HG02678 (cell line): ENCODE measurements around the gene NCAM1.

Source experiments
- ATAC-seq: cut with Tn5 transposase; IDR thresholded peaks from one replicate; pipeline ENCODE4 v1.9.1; 2021; ENCODE audit warnings: mild to moderate bottlenecking, moderate library complexity; ENCODE audit not compliant: unreplicated experiment

NCAM1 gene

DNA sequence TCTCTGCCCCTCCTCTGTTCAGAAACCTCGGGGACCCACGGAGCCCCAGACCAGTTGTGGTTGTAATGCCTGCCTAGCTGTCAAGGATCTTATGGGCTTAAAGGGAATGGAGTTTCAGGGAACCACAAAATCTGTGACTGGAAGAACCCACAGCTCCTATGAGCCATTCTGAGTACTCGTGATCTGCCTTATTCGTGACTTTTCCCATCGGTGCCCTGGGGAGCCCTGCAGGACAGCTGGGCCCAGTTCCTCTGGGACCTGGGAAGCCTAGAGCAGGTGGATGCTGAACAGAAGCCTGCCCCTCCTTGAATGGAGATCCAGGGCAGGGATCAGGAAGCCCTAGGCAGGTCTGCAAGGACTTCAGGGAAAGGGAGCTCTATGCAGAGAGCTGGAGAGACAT, 311.1 kb downstream of the NCAM1 start:
- no peak for ATAC-seq

DNA sequence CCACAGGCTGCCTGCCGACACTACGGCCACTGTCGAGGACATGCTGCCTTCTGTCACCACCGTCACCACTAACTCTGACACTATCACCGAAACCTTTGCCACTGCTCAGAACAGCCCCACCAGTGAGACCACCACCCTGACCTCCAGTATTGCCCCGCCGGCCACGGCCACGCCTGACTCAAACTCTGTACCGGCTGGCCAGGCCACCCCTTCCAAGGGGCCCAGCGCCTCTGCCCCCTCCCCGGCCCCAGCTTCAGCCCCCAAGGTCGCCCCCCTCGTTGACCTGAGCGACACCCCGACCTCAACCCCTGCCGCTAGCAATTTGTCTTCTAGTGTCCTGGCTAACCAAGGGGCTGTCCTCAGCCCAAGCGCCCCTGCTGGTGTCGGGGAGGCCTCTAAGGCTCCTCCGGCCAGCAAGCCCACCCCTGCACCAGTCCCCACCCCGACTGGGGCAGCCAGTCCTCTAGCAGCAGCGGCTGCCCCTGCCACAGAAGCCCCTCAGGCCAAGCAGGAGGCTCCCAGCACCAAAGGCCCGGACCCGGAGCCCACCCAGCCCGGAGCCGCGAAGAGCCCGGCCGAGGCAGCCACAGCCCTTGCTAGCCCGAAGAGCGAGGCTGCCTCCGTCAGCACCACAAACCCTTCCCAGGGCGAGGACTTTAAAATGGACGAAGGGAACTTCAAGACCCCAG, 311.9 kb downstream of the NCAM1 start:
- ATAC-seq: no peak

DNA sequence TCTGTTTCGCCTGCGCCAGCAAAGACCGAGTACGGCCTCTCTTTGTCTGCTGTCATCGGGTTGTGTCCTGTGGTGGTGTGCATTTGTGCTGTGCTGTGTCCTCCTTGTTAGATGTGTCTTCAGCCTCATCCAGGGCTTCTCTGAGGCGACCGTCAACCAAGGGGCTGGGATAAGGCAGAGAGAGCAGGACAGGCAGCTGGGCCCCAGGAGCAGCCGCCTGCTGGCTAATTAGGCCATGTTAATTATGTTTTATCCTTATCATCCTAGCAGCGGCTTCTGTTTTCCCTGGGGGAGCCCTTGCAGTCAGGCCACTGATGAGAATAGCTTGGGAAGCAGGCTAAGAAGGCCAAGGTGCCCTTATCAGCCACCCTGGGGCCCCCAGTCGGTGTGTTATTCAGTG, 312.5 kb downstream of the NCAM1 start:
- ATAC-seq: no peak

DNA sequence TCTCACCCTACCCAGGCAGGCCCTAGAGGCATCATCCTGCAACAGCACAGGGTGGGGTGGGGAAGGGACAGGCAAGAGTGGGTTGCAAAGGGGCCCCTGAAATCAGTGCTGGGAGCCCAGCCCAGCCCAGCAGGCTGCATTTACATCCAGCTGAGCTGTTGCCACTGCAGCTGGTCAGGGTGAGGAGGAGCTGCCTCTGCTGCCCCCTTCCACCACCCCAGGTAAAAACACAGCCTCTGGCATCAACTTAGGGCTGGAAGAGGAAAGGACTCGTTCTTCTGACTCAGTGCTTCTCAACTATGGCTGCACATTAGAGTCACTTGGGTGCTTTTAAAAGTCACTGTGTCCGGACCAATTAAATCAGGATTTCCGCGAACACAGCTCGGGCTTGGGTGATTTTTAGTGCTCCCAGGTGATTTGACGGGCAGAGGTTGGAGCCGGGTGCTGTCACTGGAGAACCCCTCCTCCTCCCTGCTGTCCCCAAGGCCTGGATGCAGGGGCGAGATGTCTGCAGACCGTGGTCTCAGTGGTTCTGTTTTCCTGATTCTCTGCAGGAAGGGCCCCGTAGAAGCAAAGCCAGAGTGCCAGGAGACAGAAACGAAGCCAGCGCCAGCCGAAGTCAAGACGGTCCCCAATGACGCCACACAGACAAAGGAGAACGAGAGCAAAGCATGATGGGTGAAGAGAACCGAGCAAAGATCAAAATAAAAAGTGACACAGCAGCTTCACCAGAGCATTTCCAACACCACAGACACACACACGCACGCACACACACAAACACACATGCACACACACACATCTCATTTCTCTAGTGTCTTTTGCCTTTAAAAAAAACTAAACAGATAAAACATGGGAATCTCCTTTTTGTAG, 313.7 kb downstream of the NCAM1 start:
- ATAC-seq: no peak

DNA sequence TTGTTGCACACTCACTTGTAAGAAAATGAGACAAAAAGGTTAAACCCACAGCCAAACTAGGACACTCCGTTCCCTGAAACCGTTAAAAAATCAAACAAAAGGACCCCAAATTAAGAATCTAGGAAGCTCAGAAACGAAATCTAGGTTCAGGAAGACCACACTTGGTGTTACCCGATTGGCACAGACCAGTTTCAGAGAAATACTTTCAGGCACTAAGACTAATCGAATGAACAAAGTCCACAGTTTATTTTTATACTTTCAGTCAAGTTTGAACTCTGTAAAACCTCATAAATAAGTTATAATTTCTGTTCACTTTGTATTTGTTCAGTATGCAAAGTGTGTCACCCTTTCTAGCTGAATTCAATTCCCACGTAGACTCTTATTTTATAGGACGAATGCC, 314.4 kb downstream of the NCAM1 start:
- no peak for ATAC-seq

DNA sequence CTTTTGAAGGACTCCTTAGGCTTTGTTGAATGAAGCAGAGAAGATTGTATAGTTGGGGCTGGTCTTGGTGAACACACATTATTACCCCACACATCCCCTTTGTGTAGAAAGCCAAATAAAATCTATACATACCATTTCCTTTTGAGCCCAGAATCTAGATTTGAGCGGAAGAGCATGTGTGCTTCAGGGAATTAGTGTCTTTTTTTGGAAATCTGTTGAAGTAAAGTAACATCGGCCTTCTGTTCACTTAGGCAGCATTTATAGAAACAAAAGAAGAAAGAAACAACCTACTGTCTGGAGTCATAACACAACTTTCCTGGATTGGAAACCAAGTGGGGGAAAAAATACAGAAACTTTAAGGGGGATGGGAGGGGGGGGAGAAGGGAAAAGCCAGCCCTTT, 315.2 kb downstream of the NCAM1 start:
- ATAC-seq: no peak

DNA sequence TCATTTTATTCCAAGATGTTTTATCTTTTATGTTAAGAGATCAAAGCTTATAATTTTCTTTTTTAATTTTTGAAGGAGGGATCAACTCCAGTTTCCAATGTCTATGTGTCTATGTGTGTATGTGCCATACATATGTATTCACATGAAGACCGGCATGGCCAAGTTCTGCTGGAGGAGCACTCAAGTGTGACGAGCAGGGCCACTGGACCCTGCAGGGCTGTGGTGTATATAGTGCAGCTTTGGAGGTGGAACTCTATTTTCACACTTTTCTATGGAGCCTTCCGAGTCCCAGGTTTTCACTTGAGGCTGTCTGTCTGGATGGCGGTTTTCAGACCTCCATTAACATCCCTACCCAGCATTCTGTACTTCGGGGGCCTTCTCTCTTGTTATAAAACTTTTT, 316.7 kb downstream of the NCAM1 start:
- ATAC-seq: no peak

DNA sequence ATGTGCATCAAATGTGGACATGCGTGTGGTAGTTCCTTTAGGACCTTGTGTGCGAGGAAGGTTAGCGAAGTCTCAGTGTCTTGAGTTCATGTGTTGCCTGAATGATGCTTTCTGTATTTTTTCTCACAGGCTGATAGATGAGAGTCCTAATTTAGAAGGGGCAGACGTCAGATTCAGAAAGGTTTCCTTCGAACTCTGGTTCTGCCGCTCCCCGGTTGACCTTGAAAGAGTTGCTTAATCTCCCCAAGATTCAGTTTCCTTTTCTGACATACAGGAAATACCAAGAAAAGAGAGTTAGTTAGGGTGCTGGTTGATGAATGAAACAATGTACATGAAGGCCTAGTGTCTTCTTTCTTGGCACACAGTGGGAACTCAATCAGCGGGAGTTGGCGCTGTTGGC, 317.3 kb downstream of the NCAM1 start:
- no peak for ATAC-seq

DNA sequence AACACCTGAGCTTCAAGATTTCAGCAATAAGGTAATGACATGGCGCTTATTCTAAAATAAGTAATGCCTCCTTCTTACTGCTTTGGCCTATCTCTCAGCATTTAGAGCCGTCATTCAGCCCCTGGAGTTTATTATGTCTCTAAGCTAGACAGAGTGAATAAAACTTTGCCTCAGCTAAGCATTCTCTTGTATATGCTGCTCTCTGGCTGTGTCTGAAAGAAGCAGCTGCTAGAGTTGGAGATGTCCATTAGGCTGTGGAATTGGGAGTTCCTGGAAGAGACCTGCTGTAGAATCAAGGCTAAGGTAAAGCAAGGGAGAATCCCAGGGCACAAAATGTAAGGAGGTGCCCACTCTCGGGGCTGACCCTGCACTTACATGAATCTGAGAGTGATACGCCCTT, 317.7 kb downstream of the NCAM1 start:
- ATAC-seq: no peak

DNA sequence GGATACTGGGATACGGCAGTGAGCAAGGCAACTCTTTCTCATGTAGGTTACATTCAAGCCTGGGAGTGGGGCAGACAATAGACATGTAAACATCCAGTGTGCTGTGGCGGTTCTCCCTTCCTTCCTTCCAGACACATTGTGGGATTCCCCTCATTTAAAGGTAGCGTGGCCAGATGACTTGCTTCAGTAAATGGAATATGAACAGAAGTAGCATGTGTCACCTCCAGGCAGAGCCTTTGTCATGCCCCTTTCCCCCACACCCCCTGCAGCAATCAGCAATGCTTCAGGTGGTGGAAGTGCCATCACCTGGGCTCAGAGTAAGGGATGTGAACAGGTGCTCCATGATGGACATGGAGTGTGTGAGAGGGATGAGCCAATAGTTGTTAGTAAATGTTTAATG, 318.4 kb downstream of the NCAM1 start:
- no peak for ATAC-seq

DNA sequence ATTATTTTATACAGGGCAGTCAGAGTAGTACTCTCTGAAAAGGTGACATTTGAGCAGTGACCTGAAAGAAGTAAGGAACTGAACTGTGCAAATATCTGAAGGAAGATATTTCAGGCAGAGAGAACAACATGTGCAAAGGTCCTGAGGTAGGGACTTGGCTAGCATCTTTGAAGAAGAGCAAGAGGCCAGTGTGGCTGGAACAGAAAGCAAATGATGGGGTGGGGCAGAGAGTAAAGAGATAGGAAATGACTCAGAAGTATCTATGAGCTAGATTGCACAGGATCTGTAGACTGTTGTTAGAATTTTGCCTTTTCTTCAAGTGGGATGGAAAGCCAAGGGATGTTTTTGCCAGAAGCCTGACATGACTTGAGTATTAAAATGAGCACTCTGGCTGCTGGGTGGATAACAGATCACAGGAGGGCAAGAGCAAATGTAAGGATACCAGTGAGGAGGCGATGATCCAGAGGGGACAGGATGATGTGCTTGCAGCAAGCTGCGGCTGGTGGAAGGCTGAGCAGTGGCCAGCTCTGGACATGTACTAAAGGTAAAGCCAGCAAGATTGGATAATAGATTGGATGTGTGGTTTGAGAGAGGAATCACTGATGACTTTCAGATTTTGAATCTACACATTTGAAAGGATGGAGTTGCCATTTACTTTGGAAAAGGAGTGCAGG, 320.0 kb downstream of the NCAM1 start:
- no peak for ATAC-seq

DNA sequence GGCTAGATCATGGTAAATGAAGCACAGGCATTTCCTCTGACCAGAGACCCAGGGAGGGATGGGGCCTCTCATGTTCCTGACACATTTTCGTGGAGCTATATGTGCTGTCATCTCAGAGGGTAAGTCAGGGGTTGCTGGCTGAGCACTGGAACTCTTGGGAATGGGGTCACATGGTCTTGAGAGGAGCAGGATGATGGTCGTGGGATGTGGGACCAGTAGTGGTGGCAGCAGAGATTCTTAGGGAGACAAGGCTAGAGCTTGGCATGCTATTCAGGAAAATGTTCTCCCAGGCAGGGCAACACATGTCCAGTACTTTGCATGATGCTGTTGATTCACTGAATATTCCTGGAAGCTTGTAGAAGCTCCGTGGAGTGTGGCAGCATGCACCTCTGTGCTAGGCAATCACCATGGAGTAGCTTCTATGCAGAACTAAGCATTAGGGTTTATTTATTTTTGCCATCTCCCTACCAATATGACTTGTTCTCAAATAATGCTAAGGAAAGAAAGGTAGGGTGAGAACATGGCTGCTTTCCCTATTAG, 321.7 kb downstream of the NCAM1 start:
- no peak for ATAC-seq

DNA sequence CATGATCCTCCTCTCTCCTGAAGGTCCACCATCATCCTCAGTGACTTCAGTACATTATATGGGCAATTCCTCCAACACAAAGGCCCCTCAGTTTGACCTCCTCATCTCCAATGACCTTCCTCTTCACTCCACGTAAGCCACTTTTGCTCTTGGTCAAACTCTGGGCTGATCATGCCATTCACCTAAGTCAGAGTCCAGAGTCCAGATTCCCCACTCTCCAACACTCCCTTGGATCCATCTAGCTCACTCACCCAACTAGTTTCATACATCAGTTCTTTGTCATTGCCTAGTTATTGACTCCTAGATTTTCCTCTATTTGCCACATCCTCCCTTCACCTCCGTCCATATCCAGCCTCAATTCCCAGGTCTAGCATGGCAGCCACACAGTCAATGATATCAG, 322.7 kb downstream of the NCAM1 start:
- ATAC-seq: no peak

DNA sequence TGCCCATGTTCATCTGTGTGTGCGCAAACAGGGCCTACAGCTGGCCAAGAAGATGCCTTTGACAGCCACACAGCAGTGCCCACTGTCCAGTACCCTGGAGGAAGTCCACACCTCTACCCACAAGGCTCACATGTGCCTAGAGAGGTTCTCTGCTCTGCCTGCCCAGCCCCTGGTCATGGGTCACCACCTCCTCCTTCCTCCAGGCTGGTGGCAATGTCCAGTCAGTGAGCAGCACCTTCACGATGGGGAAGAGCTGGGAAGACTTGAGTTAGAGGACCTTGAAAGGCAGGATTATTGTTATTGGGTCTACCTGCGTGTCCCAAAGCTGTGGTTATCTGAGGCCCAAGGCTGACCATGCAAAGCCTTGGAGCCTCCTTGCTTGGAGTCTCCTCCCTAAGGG, 324.8 kb downstream of the NCAM1 start:
- no peak for ATAC-seq

DNA sequence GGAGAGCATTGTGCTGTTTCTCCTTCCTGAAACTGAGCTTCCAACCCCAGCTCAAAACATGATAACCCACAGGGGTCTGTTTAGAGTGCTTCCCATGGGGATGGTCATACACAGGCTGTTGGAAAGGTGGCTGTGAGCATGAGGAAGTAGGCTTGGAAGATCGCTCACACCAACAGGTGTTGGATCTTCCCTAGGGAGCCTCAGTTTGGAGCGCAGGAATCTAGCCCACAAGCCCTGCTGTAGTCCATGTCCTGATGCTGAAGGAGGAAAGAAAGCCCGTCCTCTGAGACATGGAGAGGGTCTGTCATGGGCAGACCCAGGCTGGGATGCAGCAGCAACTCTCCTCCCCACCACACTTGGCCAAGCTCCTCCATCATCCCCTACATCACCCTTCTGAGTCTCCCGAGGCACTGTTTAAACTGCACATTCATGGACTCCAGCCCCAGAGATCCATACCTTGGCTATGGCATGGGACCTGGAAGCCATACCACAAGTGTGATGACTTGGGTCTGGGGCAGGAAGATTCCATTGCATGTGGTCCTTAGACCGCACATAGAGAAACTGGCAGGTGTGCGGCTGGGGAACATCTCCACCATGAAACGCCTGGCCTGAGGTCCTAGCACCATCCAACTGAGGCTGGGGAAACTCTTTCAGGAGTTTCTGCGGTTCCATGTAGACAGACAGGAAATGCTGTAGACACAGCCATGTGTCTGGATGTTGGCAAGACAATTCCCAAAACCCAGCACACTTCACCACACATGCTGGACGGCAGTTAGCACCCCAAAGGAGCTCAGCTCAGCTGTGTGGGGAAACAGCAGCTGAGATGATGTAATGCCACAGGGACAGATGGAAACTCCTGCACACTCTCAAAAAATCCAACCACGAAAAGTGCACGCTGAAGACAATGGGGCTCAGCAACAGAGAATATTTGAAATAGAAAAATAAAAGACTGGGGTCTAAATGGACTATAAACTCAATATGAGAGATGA, 325.6 kb downstream of the NCAM1 start:
- ATAC-seq: no peak

DNA sequence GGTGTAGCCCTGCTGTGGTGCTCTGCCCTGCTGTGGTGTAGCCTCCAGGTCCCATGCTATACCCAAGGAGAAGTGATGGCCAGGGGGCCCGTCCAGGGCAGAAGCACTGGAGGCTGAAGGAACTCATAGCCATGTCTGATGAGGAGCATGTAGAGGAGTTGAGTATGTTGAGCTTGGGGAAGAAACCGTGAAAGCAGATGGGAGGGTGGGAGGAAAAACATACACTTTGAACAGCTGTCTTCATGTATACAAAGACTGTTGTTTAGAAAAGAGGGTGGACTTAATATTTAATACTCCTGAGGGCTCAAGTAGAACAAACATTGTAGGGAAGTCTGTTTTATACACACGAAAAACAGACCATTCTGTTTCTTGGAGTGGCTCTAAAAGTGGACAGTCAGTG, 326.6 kb downstream of the NCAM1 start:
- no peak for ATAC-seq

DNA sequence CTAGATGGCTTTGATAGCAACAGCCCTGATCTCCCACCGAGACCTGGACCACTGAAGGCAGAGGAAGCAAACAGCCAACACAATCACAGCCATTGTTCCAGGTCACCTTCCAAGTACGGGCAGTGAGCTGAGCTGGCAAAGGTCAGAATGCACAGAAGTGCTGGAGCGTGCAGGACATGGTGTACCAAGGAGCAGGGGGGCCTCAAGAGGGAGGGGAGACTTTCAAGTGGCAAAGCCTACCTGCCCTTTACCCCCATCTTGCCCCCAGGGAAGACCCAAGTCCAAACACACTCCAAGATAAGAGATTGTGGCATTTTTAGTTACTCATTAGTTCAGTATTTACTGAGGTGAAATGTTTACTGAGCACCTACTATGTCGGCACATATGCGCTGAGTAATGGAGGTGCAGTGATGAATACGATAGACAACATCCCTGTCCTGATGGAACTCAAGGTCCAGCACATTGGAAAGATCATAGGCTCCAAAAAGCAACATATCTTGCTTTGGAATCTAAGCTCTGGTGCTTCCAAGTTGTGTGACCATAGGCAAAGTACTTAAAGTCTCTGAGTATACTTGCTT, 327.2 kb downstream of the NCAM1 start:
- no peak for ATAC-seq

DNA sequence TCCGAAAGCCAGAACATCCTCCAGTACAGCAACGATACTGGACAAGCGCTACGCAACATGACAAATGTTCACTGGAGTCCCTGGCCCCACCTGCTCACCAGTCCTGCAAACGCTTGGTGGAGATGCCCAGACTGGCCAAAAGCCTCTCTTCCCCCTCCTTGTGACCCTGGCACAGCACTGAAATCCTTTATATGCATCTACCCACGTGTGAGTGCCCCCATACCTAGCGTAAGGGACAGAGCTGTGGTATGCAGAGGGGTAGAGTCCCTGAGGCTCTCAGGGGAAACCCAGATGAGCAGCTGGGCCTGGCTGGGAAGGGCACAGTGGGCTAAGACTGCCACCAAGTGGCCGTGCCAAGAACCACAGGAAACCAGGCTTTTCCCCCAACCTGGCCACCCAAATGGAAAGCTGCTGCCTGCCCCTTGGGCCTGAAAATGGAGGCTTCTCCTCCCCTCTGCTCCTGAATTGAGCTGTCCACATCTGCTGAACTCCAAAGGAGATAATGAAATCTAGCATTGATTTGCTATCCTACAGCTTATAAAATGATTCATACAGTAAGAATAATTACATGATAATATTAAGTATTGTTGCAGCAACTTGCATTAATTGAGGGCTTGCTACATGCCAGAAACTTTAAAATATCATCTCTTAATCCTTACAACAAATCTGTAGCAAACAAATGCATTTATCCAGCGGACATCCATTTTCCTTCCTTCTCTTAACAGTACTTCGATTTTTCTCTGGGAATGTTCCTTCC, 328.4 kb downstream of the NCAM1 start:
- peak; percentile 96 for ATAC-seq

DNA sequence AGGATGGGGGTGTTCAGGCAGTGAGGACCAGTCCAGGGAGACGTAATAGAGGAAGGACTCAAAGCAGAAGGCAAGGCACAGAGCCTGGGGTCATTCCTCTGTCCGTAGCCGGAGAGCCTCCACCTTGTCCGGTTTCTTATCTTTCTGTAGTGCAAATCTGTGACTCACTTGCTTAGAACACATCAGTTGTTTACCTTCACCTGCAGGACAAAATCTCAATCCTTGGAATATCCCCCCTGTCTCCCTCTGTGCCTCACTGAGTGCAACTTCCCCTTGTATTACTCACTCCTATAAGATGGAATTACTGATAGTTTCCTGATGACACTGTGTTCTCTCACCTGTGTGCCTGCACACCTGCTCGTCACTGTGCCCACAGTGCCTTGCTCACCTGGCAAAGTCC, 332.7 kb downstream of the NCAM1 start:
- ATAC-seq: no peak
